VCaP (cell line): ENCODE measurements around the gene DTNB.

Experiments
- H3K27ac ChIP-seq: fragments of 450-650 bp; 2 replicates; pipeline ENCODE4 v1.5.1; 2017
- TF ChIP-seq, protein P1 (sequence below): fragments of 450-650 bp; conservative IDR thresholded peaks from 2 replicates; pipeline ENCODE4 v1.5.1; 2017; ENCODE audit warnings: mild to moderate bottlenecking, moderate library complexity

The DTNB gene

DNA sequence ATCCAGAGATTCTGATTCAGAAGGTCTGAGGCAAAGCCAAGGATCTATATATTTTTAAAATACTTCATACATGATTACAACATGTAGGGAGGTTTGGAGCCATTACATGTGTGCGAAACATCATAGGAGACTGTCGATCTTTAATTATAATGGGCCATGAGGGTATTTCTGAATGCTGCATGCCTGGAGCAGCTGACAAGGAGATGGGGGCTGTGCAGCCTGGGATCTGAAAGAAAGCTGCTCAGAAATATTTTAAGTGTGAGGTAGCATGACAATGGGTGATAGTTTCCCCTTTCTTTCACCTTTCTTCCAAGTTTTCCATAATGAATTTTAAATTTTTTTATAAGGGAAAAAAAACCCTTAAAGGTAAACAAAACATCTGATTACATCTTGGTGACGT lies 229.6 kb downstream of the DTNB start:
- H3K27ac ChIP-seq = no peak overlapping the region
- TF ChIP-seq, protein P1, sequence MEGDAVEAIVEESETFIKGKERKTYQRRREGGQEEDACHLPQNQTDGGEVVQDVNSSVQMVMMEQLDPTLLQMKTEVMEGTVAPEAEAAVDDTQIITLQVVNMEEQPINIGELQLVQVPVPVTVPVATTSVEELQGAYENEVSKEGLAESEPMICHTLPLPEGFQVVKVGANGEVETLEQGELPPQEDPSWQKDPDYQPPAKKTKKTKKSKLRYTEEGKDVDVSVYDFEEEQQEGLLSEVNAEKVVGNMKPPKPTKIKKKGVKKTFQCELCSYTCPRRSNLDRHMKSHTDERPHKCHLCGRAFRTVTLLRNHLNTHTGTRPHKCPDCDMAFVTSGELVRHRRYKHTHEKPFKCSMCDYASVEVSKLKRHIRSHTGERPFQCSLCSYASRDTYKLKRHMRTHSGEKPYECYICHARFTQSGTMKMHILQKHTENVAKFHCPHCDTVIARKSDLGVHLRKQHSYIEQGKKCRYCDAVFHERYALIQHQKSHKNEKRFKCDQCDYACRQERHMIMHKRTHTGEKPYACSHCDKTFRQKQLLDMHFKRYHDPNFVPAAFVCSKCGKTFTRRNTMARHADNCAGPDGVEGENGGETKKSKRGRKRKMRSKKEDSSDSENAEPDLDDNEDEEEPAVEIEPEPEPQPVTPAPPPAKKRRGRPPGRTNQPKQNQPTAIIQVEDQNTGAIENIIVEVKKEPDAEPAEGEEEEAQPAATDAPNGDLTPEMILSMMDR = no peak

DNA sequence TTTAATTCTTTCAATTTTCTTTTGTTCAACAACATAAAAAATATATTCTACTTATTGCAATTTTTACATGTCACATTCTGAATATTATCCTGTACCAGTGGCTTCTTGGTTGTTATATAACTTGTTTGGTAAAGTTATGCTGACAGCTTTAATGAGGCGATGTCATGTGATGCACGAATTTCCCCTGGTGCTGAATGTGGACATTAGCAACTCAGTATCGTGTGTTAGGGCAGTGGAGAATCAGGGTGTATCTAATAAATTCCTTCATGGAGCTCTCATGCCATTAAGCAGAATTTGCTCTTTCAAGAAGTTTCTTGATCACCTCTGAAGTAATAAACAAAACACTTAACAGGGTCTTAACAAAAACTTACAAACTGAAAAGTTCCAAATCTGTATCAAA lies 232.0 kb downstream of the DTNB start:
- TF ChIP-seq, protein P1 = no peak

GRCh38 chr2:25438793-25439192 lies 234.6 kb downstream of the DTNB start:
- H3K27ac ChIP-seq = no peak overlapping the region
- TF ChIP-seq, protein P1 = no peak

More for the DNA sequence above, 232.0 kb downstream of the DTNB start:
- H3K27ac ChIP-seq = no peak overlapping the region

DNA sequence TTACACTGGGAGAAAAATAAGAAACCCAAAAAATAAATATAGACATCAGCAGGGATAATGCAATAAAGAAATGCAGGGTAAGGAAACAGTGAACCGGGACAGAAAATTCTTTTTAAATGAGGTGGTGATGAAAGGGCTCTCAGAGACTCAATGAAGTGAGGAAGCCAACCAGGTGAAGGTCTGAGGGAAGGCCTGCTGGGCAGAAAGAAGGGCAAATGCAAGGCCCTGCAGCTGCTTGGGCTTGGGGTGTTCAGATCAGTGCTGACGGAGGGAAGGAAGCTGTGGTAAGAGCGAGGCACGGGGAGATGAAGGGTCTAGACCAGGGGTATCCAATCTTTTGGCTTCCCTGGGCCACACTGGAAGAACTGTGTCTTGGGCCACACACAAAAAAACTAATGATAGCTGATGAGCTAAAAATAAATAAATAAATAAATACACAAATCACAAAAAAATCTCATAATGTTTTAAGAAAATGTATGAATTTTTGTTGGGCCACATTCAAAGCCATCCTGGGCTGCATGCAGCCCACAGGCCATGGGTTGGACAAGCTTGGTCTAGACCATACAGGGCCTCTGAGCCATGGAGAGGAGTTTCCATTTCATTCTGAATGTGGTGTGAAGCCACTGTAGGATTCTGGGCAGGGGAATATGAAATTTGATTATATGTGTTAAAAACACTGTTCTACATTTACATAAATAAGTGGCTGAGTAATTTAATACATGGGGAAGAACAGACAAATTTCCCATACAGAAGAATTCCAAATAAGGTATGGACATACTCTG lies 235.3 kb downstream of the DTNB start:
- no peak overlapping the region for H3K27ac ChIP-seq
- TF ChIP-seq, protein P1 = no peak

- H3K27ac ChIP-seq = no peak overlapping the region
- TF ChIP-seq, protein P1 = no peak
These were observed 238.0 kb downstream of the DTNB start for GRCh38 chr2:25435421-25435820.

DNA sequence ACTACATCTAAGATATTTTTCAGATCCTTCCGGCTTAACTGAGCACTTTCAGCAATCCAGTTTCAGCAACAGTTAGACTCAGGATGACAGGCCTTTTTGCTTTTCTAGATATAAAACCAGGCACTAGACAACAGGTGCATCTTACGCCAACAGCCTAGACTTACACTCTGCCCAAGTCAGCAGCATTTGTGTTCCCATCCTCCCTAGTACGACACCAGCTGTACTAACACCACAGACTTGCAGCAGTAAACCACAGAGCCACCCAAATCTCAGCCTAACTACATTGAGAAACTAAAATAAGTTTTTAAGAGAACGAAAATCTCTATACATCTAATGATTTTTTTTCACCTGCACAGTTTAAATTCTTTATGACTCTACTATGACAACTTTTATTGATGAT lies 241.8 kb downstream of the DTNB start:
- TF ChIP-seq, protein P1 = no peak
- H3K27ac ChIP-seq = no peak overlapping the region

- no peak overlapping the region for H3K27ac ChIP-seq
- TF ChIP-seq, protein P1 = no peak
These were observed 242.8 kb downstream of the DTNB start for GRCh38 chr2:25430556-25430955.
